Uterus (tissue), 2 donors: ENCODE data around the gene EEFSEC.

Experiments
- CTCF ChIP-seq, 4 experiments: fragments of 200-600 bp in 2 of 4; fragments of 450-650 bp in 2 of 4; sonication (generic) in 2 of 4; IDR thresholded peaks; one replicate each; pipeline ENCODE4 v1.5.1; 2016 to 2019; ENCODE audit warnings: antibody characterized with exemption in 4 of 4, mild to moderate bottlenecking in 2 of 4, moderate library complexity in 1 of 4
- POLR2A ChIP-seq, 2 donors: fragments of 450-650 bp; IDR thresholded peaks; one replicate each; pipeline ENCODE4 v1.6.1; 2016; ENCODE audit warnings: antibody characterized with exemption in 2 of 2, mild to moderate bottlenecking in 1 of 2, moderate library complexity in 1 of 2

DNA sequence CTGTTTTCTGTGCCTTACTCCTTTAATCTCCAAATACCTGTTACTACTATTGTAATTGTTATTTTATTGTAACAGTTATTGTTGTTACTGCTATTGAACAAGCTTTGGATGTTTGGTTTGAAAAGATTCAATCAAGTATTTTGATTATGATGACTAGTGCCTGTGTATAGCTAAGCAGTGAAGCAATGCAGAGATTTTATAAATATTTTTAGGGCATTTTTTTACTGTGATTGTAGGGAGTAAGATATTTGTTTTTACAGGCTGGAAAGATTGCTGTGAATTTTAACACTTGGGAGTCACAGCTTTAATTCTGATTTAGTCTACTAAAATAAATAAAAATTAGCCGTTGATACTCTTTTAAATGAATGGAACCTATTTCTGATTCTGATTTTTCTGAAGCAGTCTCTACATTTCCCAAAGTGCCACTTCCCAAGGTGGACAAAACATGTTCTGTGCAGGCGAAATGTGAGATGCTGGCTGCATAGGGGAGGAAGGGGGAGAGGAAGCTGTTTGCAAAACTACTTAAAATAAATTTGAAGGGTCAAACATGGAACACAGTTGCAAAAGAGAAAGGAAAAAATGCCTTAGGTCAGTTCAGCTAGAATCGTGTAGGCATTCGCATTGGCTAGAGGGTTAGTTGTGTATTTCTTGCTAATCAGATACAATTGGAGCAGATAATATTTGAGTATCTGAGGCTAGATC lies 25.7 kb downstream of the EEFSEC start:
- TF ChIP-seq CTCF (IDR thresholded peaks at IDR 0.05) (no peak), POLR2A (IDR thresholded peaks at IDR 0.05) (no peak)
